Left ventricle myocardium inferior (tissue), 1 donor: Measurements from ENCODE around the gene JPH3. TPM values are rescaled to one million over a fixed set of nuclear protein-coding genes. Genes with fewer than 3 reads are reported as not detected.

Experiments
- DNase-seq: peaks from one replicate; pipeline ENCODE4 v3.0.0-alpha.2; 2020
- H3K27ac ChIP-seq: fragments of 200-600 bp; replicated peaks from 2 replicates; pipeline ENCODE4 v1.8.0; 2021
- H3K27me3 ChIP-seq: fragments of 200-600 bp; 2 replicates; pipeline ENCODE4 v1.8.0; 2021; ENCODE audit warnings: low read depth
- H3K36me3 ChIP-seq: fragments of 200-600 bp; 2 replicates; pipeline ENCODE4 v1.8.0; 2021
- H3K4me1 ChIP-seq: fragments of 200-600 bp; 2 replicates; pipeline ENCODE4 v1.8.0; 2021
- H3K4me3 ChIP-seq: fragments of 200-600 bp; 2 replicates; pipeline ENCODE4 v1.8.0; 2021; ENCODE audit warnings: mild to moderate bottlenecking, moderate library complexity
- H3K9me3 ChIP-seq: fragments of 200-600 bp; replicated peaks from 2 replicates; pipeline ENCODE4 v1.8.0; 2021
- intact Hi-C: fragments of 100-400 bp; cut with micrococcal nuclease; formaldehyde crosslinking; loops from one replicate; pipeline ENCODE4 v1.11.0; 2022
- total RNA-seq: library from RNA; stranded (reverse); fragmentation: NEBNext Ultra II Directional; extraction: Animal tissue kit (Norgen Biotek cat#: 25700); gene quantifications from one replicate; pipeline ENCODE4 v1.2.1, GENCODE V29; 2021
- TF ChIP-seq, protein P1 (sequence below): fragments of 200-600 bp; IDR thresholded peaks from 2 replicates; pipeline ENCODE4 v1.8.0; 2021; ENCODE audit warnings: antibody characterized with exemption, mild to moderate bottlenecking, borderline replicate concordance
- donor health status: DM: no; HTN: yes; CAD: no; lungs with severe emphysema.

Gene JPH3
- total RNA-seq, 1 donor from 2014 or later: 0.14 TPM

DNA sequence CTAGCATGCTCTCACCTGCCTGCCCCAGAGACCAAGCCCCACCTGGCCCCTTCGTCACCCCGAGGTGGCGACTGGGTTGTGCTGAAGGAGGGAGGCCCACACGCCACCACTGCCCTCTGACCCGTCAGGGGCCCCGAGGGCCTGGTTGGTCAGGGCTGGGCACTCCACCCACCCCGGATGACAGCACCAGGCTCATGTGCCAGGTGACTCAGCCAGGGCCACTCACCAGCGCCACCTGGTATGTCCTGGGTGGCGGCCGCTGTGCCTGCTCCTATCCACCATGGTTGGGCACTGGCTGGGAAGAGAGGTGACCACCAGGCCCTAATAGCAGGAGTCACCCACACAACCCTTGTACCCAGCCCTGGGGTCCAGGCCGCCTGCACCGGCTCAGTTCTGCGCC, 68.9 kb downstream of the JPH3 start:
- Histone ChIP-seq H3K27me3 (peaks cover 73% of the 10 kb centered on the region), H3K4me3 (no peak overlapping the region), H3K36me3 (no peaks in the 10 kb centered on the region), H3K27ac (no peak overlapping the region), H3K9me3 (no peaks in the 10 kb centered on the region), H3K4me1 (no peaks in the 10 kb centered on the region)
- DNase-seq: no peak
- TF ChIP-seq, protein P1, sequence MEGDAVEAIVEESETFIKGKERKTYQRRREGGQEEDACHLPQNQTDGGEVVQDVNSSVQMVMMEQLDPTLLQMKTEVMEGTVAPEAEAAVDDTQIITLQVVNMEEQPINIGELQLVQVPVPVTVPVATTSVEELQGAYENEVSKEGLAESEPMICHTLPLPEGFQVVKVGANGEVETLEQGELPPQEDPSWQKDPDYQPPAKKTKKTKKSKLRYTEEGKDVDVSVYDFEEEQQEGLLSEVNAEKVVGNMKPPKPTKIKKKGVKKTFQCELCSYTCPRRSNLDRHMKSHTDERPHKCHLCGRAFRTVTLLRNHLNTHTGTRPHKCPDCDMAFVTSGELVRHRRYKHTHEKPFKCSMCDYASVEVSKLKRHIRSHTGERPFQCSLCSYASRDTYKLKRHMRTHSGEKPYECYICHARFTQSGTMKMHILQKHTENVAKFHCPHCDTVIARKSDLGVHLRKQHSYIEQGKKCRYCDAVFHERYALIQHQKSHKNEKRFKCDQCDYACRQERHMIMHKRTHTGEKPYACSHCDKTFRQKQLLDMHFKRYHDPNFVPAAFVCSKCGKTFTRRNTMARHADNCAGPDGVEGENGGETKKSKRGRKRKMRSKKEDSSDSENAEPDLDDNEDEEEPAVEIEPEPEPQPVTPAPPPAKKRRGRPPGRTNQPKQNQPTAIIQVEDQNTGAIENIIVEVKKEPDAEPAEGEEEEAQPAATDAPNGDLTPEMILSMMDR: no peak
- intact Hi-C loops: no loop called here

DNA sequence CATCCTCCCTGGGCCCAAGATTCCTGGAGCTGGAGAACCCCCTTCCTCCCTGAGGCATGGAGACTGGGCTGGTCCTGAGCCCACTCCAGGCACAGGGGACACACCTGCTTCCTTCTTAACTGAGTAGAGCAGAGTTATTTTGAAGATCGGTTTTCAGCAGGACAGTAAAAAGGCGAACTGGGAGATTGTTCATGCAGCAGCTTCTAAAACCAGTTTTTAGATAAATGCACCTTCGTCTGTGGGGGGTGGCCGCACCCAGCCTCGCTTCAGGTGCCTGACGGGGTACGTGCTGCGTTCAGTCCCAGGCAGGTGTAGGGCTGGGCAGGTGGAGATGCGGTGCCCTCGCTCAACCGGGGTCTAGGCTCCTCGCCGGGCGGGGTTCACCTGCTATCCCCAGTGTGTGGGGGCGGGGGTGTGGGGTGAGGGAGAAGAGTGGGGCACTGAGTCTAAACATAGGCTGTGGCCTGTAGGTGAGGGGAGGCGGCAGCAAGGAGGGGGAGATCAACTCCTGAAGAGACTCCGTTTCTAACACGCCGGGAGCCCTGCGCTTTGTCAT, 69.5 kb downstream of the JPH3 start:
- H3K36me3 ChIP-seq: no peaks in the 10 kb centered on the region
- H3K4me1 ChIP-seq: no peaks in the 10 kb centered on the region
- peaks cover 73% of the 10 kb centered on the region for H3K27me3 ChIP-seq
- TF ChIP-seq, protein P1: no peak
- DNase-seq: no peak
- no peak overlapping the region for H3K27ac ChIP-seq
- no peaks in the 10 kb centered on the region for H3K9me3 ChIP-seq
- no peak overlapping the region for H3K4me3 ChIP-seq
- intact Hi-C loops: no loop called here

DNA sequence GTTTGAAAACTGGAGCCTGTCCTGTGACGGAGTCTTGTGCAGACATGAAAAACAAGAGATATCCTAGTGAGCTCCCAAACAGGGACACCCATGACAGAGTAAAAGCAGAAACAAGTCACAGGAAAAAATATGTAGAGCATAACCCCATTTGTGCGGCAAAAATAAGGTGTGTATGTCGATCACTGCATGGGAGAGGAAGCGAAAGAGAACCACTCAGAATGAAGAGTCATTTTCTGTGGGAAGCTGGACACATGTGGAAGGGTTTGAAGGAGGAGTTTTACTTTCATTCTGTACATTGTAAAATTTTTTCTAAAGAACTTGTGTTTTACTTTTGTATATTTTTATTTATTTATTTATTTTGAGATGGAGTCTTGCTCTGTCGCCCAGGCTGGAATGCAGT, 72.1 kb downstream of the JPH3 start:
- TF ChIP-seq, protein P1: no peak
- Histone ChIP-seq H3K27me3 (peaks cover 66% of the 10 kb centered on the region), H3K4me1 (no peaks in the 10 kb centered on the region), H3K27ac (no peak overlapping the region), H3K4me3 (no peak overlapping the region), H3K36me3 (no peaks in the 10 kb centered on the region), H3K9me3 (no peaks in the 10 kb centered on the region)
- DNase-seq: no peak
- intact Hi-C loops: no loop called here

DNA sequence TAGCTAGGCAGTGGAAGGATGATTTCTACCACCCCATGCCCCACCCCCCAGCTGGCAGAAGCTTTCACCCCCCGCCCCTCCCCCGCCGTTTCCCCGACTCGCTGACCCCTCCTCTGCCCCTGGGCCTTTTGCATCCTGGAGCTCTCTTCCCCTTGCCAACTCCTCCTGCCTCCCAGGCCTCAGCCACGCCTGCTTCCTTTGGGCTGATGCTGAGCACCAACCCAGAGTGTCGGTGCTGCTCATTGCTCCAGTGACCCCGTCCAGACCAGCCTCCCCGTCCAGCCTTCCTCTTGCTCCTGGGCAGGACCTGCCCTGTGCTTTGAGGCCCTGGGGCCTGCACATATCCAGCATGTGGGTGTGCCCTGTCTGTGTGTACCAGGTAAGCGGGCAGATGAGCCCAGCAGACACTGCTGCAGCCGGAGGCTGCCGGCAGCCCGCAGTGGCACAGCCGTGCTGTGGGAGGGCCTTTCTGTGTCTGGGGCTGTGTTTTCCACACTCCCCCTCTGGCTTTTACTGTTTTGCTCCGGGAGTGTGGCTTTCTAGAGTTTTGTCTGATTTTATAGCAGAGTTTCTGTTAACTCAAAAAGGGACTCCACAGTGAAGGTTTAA, 72.9 kb downstream of the JPH3 start:
- no peaks in the 10 kb centered on the region for H3K36me3 ChIP-seq
- peaks cover 66% of the 10 kb centered on the region for H3K27me3 ChIP-seq
- no peak for DNase-seq

GRCh38 chr16:87677830-87678229, 75.5 kb downstream of the JPH3 start:
- H3K36me3 ChIP-seq: no peaks in the 10 kb centered on the region
- intact Hi-C loops: no loop called here
- DNase-seq: no peak
- no peaks in the 10 kb centered on the region for H3K9me3 ChIP-seq
- TF ChIP-seq, protein P1: no peak
- no peak overlapping the region for H3K4me3 ChIP-seq
- no peak overlapping the region for H3K27ac ChIP-seq
- peaks cover 59% of the 10 kb centered on the region for H3K27me3 ChIP-seq
- H3K4me1 ChIP-seq: no peaks in the 10 kb centered on the region

More for the DNA sequence above, 72.9 kb downstream of the JPH3 start:
- intact Hi-C loops: no loop called here
- TF ChIP-seq, protein P1: no peak
- Histone ChIP-seq H3K4me3 (no peak overlapping the region), H3K9me3 (no peaks in the 10 kb centered on the region), H3K4me1 (no peaks in the 10 kb centered on the region), H3K27ac (no peak overlapping the region)
